ENCODE results near the gene MRPL33. TPM values are rescaled to one million over a fixed set of nuclear protein-coding genes. Genes with fewer than 3 reads are reported as not detected.

Gene MRPL33
- 45.9 and 98.9 TPM in 2 replicates for total RNA-seq

DNA sequence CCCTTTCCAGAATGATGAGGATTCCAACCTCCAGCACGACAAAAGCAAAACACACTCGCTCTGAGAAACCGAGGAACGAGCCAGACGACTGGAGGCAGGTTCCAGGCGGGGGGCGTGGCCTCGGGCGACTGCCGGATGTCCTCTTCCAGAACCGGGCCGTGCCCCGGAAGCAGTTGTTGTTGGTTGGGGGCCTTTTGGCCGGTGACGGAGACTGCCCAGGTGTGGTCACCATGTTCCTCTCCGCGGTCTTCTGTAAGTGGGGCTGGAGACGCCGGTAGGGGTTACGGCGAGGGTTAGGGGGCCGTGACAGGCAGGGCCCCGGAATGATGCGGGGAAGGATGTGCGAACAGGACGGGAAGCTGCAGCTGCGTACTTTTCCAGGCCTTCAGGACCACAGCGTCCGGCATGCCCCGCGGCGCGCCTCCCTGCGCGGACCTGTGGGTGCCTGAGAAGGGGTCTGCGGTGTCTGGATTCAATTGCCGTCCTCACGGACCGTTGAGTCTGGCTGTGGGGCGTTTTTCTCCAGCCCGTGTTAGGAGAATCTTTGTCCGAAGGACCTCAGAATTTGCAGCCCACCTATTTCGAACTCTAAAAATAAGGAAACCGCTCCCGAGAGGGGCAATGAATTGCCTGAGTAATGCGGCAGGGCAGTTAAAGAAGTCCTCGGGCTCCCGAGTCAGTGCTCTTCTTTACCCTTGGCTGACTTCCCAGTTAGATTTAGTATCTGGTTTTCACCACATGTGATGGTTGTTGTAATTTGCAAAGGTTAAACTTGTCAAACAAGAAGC is at the start of gene MRPL33:
TSS of gene MRPL33 (plus strand) at position 172 of the 788 bp plus-strand sequence. CDS start at position 231, 59 bp downstream.

Other genes with a start within 250 kb of the MRPL33 start
- 19.5 and 22.8 TPM in 2 replicates for gene ZNF512, start 188.7 kb upstream of the MRPL33 start, total RNA-seq
- gene CCDC121, start 142.7 kb upstream of the MRPL33 start, total RNA-seq: 2.0 and 6.2 TPM in 2 replicates
- 27.5 and 43.5 TPM in 2 replicates for gene GPN1, start 142.7 kb upstream of the MRPL33 start, total RNA-seq
- 36.1 and 36.4 TPM in 2 replicates for gene SUPT7L, start 108.1 kb upstream of the MRPL33 start, total RNA-seq
- 23.2 and 27.9 TPM in 2 replicates for gene SLC4A1AP, start 107.8 kb upstream of the MRPL33 start, total RNA-seq
- 0.43 and 2.4 TPM in 2 replicates for gene RBKS, start 118.7 kb downstream of the MRPL33 start, total RNA-seq
- 23.6 and 27.1 TPM in 2 replicates for gene BABAM2, start 119.0 kb downstream of the MRPL33 start, total RNA-seq

All from placental epithelial cell (primary cell).